MV-4-11 (cell line): Measurements from ENCODE around the gene THOC1.
A peak's percentile ranks its signal among the peaks of the same experiment; 100 is the strongest.

Experiments used
- DNase-seq: peaks from one replicate; lab custom pipeline; 2025; lab: John Stamatoyannopoulos, UW

THOC1 gene

GRCh38 chr18:285817-286216, 18.0 kb upstream of the THOC1 start:
- DNase-seq = no peak

DNA sequence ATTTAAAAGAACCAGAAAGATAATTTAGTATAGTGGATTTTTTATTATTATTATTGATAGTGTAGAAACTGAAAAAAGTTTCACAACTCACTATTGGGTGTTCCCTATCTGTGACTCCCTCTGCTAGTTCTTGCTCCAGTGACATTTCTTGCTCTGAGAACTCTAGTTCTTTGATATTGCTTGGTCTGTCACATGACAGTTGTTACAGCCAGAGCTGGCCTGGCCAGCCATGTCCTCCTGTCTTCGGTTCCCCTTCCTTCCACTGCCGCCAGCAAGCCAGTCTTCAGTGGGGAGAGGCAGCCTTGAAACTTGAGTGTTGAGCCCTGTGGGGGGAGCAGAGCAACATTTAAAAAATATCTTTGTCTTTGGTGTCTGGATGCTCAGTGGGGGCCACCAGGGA, 7.6 kb upstream of the THOC1 start:
- peak; percentile 37 for DNase-seq

DNA sequence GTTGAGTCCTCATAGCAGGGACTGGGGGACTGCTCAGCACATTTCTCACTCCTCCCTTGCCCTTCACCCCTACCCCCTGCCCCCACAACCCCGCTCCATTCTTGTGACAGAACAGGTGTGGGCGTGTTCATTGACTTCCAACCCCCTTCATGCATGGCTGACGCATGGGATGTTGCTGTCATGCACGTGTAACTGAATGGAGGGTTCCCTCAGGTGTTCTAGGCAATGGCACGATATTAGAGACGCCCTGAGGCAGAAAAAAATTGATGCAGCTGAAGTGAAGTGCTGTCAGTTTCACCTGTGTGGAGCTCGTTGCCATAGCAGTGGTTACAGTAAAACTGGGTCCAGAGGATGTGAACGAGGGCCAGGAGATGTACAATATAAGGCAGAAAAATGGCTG, 6.5 kb upstream of the THOC1 start:
- DNase-seq = no peak

DNA sequence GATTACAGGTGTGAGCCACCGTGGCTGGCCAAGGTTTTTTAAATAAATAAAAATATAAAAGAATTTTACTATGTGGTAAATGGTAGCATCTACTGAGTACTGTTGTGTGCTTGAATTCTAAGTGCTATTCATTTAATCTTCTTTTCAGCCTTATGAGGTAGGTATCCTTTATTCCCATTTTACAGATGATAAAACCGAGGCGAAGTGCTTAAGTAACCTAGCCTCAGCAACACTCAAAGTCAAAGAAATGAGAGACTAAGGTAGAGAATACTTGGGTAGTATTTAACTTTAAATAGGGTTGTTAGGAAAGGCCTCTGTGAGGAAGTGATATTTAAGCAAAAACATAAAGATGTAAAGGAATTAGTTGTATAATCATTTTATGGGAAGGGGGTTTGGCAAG, 5.7 kb upstream of the THOC1 start:
- DNase-seq = no peak

- no peak for DNase-seq
Observed at GRCh38 chr18:272650-273049, 4.8 kb upstream of the THOC1 start.

GRCh38 chr18:269480-270095, 1.7 kb upstream of the THOC1 start:
- no peak for DNase-seq

DNA sequence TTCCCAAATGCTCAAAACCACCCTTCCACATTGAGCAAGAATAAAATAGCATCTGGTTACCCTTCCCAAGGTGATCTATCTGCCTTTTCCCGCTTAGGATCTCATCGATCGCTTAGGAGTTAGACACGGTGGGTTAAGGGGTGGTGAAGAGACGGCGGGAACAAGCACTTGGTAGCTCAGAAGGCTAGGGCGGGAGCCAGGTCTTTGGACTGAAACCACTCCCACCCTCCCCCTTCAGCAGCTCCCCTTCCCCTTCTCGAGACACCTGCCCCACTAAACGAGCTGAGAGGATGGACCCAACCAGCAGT, 513 bp downstream of the THOC1 start:
- DNase-seq = no peak

DNA sequence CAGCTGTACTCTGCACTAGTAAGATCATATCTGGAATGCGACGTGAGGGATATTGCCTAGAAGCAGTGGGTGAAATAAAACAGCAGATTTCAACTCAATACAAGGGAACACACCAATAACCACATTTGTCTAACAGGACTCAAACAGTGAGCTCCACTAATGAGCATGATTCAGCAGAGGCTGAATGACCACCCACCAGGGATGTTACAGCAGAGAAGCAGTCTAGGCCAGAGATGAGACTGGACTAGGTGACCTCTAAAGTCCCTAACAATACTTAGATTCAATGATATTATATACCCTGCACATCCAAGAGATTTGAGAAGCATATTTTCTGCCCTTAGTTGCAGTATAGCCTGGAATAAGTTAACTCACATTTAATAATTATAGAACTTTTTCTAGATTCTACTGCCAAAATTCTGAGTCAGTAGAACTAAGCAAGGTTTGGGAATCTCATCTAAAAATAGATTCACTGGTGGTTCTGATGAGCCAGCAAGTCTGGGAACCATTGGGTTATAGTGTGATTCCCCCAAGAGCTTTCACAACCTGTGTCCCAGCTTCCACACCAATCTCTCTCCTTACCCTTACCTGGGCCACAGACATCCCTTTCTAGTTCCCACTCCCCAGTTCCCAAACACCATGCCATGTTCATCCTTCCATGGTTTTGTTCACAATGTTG, 6.3 kb downstream of the THOC1 start:
- DNase-seq = no peak

DNA sequence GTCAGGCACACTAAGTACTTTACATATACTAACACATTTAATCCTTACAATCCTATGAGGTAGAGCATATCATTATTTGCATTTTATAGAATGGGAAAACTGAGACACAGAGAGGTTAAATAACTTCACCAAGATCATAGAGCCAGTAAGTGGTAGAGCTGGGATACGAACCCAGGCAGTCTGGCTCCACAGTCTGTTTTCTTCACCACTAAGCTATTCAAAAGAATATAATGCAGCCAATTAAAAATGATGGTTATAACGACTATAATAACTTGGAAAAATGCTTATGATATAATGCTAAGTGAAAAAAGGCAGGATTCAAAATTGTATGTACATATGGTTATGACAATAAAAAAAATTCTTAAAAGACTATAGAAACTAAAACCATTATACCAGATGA, 7.3 kb downstream of the THOC1 start:
- no peak for DNase-seq

DNA sequence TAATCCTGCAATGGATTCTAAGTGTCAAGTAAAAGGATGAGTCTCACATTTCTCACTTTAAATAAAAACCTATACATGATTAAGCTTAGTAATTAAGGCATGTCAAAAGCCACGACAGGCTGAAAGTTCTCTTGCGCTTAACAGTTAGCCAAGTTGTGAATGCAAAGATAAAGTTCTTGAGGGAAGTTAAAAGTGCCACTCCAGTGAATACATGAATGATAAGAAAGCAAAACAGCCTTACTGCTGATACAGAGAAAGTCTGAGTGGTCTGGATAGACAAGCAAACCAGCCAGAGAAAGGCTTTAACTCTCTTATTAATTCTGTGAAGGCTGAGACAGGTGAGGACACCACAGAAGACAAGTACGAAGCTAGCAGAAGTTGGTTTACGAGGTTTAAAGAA, 12.7 kb downstream of the THOC1 start:
- DNase-seq = no peak

GRCh38 chr18:253121-253520, 14.7 kb downstream of the THOC1 start:
- DNase-seq = no peak

GRCh38 chr18:251572-251971, 16.3 kb downstream of the THOC1 start:
- no peak for DNase-seq

DNA sequence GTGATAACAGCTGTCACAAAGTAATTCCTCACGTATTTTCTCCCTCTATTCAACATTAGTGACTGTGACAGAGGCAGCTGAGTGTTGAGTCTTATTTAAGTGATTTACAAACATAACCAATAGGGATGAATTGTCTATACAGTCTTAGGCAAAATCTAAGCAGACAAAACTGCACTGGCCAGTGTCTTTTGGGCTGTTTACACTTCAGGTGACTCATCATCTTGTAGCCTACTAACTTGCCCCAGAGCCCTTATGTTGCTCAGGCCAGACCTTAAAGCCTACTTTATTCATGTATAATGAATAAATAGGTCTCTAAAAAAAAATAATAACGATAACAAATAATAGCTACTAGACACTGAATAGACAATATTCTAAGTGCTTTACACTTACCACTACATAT, 17.2 kb downstream of the THOC1 start:
- DNase-seq = no peak

DNA sequence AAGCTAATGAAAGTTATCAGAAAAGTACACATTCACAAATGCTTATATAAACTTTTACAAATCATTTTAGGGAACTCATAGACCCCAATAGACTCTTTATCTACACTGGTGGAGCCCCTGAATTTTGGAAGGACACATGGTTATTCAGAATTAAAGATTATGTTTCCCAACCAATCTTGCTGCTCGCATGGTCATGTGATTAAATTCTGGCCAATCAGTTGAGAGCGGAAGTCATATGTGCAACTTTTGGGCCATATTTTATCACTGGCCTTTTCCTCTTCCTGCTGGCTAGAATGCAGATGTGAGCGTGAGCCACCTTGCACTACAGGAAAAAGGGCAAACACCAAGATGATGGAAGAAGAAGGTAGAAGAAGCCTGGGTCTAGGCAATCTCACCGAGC, 19.8 kb downstream of the THOC1 start:
- DNase-seq = no peak

DNA sequence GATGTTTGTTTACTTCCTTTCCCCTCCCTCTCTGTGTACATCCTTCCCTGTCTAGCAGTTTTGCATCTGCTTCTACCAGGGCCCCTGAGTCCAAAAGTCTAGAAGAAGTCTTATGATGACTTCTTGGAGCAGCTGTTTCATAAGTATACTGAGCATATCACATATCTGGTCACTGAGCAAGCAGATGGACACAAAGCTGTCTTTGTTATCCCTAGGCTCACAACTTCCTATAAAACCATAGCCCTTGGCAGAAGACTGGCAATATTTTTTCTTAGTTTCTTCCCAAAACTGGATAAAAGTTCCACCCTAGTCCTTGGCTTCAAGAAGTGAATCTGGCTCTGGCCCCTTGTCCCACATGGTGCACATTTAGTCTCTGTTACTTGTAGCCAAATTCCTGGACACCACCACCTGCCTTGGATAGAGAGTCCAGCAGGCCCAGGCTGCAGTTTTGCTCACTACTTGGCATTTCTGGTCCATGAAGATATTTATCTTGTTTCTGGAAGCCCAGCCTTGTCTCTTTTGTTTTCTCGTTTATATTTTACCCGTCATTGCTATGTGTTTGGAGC, 22.5 kb downstream of the THOC1 start:
- DNase-seq = no peak

DNA sequence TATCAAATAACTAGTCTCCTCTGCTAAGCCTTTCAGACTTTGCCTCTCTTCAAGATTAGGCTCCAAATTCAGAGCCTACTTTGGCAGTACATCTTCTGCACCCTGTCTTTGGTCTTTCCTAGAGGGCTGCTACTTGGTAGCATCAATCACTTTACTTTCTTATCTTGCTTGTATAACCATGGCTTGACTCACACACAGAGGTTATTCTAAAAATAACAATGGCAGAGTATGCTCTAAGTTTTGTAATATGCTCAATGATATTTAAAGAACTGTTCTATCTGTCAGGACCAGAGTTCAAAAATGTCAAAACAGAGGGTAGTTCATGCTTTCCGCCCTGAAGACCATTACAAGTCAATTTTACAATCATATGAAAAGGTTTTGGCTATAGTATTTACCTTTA, 27.7 kb downstream of the THOC1 start:
- DNase-seq = no peak

- no peak for DNase-seq
Observed at GRCh38 chr18:231563-231962, 36.3 kb downstream of the THOC1 start.

DNA sequence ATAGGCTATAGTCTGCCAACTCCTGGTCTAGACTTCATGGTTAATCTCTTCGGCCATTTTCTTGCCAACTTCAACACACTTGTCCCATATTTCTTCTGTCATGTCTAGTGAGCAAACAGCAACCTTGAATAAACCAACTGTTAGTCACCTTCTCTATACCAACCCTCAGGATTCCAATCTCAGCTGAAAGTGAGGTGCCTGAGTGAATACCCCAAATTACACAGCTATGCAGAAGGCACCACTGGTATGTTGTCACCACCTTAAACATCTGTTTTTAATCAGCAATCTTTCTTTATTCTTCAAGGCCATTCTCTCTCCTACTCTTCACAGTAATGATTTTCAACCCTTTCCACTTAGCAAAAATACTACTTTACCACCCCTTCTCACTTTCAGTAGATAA, 39.3 kb downstream of the THOC1 start:
- no peak for DNase-seq

DNA sequence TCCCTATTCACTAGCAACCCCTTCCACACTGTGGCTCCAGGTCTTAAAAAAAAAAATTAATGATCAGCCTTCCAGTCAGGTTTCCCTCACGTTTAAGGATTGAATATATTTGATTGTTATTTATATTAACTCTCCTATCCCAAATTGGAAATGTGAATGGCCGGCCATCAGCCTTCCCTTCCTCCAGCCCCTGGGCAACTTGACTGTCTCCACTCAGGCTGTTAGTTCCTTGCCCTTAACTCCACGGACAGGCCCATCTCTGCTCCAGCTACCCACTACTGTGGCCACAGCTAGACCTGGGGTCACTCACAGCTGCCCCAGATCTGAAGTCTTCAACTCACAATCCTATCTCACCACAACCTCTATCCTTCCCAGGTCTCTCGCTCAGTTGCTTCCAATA, 39.9 kb downstream of the THOC1 start:
- DNase-seq = no peak

GRCh38 chr18:227374-227773, 40.5 kb downstream of the THOC1 start:
- DNase-seq = no peak

DNA sequence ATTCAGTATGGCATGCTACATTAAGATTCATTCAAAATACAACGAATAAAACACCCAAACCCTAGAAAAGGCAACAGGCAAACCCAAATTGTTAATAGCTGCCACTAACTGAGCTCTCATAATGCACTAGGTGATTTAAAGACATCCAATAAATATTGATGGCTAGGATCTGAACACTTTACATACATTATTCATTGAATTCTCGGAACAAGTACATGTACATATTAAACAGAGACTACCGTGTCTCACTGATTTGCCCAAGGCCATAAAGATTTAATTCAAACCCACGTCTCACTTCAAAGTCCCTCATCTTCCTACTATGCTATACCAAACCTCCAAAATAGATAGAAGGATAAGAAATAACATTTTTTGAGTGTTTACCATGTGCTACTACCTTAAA, 42.1 kb downstream of the THOC1 start:
- no peak for DNase-seq

GRCh38 chr18:220708-221107, 47.1 kb downstream of the THOC1 start:
- no peak for DNase-seq

- no peak for DNase-seq
Observed at GRCh38 chr18:217532-218336, 50.1 kb downstream of the THOC1 start.
